Activated CD8-positive, alpha-beta memory T cell treated with anti-CD3 and anti-CD28 coated beads, Interleukin-2, amount 50 U/mL, for 4 hours (primary cell): Measurements from ENCODE around the gene CCDC63.

ENCODE experiments used
- DNase-seq: peaks from one replicate; pipeline ENCODE4 v3.0.0-alpha.2; 2020

Gene CCDC63

DNA sequence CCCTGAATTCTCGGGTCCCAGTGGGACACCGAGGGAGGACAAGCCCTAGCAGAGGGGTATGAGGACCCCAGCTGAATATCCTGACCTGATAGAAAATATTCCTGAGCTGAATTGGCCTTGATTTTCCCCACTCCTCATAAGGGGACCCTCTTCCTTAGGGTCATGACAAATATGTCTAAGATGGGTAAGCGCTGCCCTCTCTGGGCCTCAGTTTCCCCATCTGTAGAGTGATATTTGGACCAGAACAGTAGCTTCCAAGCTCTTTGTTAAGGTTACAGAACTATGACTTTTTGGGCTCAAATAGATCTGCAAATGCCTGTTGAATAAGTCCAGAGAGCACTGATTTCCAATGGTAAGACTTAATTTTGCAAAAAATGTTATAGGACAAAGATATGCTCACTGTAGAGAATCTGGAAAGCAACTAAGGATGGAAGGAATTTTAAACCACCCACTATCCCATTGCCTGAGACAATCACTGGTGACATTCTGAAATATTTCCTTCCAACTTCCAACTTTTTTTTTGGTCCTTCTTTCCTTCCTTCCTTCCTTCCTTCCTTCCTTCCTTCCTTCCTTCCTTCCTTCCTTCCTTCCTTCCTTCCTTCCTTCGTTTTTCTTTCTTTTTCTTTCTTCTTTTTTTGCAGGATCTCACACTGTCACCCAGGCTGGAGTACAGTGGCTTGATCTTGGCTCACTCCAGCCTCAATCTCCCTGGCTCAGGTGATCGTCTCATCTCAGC lies 41.6 kb downstream of the CCDC63 start:
- DNase-seq: no peak

DNA sequence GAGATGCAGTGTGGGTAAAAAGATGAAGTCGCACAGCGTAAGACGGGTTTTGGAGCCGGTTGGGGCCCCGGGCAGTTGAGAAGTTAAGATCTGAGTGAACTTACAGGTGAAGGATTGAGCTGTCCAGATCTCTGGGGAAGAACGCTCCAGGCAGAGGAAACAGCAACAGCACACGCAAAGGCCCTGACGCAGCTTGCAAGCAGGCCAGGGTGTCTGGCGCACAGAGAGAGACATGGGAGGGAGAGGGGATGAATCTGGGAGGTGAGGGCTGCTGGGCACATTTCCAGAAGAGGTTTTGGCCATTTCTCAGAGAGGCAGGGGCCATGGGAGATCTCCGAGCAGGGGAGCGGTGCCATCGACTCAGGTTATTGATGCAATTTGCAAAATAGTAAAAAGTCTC lies 42.6 kb downstream of the CCDC63 start:
- no peak for DNase-seq

DNA sequence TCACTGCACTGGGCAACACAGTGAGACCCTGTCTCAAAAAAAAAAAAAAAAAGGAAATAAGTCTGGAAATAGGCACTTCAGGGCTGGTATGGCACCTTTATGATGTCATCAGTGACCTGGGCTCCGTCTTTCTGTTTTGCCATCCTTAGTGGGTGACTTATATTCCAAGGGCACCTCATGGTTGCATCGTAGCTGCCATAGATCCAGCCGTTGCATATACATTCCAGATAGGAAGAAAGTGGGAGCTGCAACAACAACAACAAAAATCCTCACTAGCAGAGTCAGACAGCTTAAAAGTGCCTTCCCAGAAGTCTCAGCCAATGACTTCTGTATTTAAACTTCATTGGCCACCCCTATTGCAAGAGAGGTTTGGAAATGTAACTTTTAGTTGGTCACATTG lies 47.2 kb downstream of the CCDC63 start:
- DNase-seq: no peak

DNA sequence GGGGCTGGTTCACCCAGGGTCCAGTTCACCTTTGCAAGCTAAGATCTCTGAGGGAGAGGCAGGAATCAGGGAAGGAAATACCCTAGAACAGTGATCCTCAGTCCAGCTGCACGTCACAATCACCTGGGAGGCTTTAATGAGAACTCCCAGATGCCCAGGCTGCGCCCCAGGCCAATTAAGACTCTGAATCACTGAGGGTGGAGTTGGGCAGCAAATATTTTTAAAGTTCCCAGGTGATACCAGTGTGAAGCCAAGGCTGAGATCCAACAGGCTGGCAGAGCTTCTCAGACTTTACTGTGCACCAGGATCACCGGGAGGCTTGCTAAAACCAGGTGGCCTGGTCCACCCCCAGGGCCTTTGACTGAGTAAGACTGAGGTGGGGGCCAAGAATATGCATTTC lies 49.8 kb downstream of the CCDC63 start:
- no peak for DNase-seq

DNA sequence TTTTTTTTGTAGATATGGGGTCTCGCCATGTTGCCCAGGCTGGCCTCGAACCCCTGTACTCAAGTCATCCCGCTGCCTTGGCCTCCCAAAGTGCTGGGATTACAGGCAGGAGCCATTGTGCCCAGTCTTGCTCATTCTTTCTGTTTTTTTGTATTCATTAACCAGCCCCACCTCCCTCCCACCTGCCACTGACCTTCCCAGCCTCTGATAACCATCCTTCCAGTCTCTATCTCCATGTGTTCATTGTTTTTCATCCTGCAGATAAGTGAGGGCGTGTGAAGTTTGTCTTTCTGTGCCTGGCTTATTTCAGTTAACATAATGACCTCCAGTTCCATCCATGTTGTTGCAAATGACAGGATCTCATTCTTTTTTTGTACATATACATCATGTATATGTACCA lies 54.6 kb downstream of the CCDC63 start:
- DNase-seq: no peak

DNA sequence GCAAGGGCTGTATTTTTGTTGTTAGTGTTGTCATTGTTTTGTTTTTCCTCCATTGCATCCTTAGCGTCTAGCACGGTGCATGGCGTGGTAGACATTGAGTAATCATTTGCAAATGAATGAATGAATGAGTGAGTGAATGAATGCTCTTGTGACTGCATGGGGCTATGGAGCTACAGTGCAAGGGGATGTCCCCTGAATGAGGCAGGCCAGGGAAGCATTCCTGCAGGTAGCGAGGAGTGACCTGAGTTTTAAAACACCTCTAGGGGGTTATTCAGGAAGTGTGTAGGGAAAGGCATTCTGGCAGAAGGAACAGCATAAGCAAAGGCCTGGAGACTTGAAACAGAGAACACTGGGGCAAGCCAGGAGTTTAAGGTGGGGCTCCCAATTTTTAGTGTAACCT lies 56.7 kb downstream of the CCDC63 start:
- no peak for DNase-seq

DNA sequence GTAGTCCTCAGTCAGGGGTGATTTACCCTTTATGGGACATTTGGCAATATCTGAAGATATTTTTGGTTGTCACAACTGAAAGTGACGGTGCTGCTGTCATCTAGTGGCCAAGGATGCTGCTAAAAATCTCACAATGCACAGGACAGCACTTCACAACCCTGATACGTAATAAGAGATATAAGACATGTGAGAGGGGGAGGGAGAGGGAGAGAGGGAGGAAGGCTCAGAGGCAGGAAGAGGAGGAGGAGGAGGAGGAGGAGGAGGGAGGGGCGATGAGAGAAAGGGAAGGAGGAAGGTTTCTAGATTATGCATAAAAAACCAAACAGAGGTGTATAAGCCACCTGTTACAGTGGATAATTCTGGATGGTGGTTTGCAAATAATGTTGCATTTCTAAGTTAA lies 59.3 kb downstream of the CCDC63 start:
- DNase-seq: no peak

DNA sequence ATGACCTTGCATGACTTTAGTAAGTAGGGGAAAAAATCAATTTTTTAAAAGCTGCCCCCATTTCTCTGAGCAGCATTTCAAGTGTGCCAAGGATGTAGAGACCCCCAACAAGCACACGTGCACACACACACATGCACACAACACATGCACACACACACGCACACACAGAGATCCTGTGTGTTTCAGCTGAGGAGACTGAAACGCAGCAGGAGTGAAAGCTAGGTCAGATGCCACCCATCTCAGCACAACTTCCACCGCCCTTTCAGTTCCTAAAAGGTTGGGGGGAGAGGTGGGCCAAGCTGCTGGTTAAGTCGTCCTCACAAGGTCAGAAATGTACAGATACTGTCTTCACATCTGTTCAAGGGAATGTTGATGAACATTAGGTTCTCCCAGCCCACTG lies 59.7 kb downstream of the CCDC63 start:
- DNase-seq: no peak

DNA sequence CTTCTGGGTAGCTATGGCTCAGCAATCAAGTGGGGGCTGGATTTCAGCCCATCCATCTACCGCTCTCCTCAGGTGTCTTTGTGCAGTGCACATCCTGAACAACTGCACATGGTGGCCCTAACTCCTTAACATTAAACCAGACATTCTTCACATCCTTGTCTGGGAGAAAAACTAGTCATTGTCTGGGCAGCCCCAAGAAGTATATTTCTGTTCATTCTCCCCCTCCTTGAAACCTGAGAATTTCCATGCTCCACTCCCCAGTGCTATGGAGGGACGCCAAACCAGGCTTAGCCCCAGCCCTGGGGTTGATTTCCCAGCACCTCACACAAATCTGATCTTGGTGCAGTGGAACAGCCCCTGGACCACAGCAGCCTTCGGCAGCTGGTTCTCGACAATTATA lies 60.2 kb downstream of the CCDC63 start:
- no peak for DNase-seq

DNA sequence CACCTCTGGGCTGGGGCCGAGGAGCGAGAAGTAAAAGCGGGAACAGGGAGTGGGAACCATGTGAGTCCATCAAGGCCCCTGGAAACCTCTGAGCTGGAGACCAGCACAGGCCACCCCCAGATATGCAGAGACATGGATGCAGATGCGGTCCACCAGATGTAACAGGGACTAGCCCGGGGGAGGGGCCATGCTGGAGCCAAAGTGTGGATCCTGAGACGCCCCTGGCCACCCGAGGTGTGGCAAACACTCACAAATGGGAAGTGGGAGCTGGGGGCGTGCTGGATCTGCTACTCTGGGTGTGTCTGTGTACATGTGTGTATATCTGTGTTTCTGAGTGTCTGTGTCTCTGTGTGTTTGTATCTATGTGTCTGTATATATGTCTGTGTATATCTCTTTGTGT lies 60.8 kb downstream of the CCDC63 start:
- no peak for DNase-seq

DNA sequence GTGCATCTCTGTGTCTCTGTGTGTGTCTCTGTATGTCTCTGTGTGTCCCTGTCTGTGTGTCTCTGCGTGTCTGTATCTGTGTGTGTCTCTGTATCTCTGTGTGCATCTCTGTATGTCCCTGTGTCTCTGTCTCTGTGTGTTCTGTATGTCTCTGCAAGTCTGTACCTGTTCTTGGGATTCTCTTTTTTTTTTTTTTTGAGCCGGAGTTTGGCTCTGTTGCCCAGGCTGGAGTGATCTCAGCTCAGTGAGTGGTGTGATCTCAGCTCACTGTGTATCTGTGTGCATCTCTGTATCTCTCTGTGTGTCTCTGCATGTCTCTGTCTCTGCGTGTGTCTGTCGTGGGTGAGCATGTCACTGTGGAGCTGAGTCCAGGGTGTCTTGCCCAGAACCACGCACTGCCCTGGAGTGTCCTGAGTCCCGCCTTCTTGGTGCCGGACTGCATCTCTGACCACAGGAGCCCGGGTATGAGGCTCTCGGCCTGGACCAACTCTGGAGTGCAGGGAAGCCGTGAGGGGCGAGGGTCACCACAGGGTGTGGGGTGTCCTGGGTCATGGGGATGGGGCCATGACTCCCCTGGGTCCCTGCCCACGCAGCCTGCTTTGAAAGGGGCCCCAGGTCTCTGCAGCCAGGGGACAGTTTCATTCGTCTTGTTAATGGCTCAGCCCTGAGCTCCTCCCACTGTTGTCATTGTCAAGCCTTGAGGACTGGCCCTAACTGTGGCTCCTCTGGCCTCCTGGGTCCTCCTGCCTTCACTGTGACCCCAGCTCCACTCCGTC lies 61.8 kb downstream of the CCDC63 start:
- DNase-seq: no peak

DNA sequence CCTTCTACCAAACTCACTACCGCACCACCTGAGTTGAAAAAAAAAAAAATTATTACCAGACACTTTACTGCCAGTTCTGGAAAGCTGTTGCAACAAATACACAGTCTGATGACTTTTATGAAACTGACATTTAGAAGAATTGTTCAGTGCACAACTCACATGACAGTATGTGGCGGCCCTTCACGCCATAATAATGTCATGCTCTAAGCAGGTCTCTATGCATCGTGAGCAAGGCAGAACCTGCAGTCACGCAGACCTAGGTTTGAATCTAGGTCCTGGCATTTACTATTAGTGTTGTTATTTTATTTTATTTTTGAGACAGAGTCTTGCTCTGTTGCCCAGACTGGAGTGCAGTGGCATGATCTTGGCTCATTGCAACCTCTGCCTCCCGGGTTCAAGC lies 65.5 kb downstream of the CCDC63 start:
- DNase-seq: no peak

DNA sequence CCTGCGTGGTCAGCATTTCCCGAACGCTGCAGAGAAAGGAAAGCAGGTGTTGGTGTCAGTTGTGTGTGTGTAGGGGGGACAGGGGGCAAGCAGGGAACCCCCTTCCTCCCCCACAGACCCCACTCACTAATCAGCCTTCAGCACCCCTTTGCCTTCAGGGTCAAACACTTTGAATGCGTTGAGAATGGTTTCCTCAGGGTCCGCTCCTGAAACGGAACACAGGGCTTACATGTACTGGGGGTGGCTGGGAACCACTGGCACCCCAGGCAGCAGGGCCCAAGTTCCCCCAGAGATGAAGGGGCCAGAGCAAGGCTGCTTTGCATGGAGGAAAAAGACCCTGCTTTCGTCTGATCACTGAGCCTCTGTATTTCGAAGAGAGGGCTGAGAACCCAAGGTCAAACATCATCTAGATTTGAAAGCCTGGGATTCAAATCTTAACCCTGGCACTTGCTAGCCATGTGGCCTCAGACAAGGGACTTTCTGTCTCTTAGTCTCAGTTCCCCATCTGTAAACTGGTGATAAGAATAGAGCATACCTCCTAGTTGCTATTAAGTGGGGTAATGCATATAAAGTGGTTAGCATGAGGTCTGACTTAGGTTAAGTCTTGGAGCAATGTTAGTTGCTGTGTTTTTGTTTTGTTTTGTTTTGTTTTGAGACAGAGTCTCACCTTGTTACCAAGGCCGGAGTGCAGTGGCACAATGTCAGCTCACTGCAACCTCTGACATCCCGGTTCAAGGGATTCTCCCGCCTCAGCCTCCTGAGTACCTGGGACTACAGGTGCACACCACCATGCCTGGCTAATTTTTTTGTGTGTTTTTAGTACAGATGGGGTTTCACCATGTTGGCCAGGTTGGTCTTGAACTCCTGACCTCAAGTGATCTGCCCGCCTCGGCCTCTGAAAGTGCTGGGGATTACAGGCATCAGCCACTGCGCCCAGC lies 66.6 kb downstream of the CCDC63 start:
- DNase-seq: no peak

DNA sequence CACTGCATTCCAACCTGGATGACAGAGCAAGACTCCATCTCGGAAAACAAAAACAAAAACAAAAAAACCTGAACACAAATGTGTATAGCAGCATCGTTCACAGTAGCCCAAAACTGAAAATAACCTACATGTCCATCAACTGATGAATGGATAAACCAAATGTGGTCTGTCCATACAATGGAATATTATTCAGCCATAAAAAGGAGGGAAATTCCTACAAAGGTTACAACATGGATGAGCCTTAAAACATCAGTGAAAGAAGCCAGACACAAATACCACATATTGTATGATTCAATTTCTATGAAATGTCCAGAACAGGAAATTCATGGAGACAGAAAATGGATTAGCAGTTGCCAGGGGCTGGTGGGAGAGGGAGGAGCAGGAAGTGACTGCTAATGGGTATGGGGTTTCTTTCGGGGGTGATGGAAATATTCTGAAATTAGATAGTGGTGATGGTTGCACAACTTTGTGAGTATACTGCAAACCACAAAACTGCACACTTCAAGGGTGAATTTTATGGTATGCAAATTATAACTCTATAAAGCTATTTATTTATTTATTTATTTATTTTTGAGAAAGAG lies 69.6 kb downstream of the CCDC63 start:
- DNase-seq: no peak

DNA sequence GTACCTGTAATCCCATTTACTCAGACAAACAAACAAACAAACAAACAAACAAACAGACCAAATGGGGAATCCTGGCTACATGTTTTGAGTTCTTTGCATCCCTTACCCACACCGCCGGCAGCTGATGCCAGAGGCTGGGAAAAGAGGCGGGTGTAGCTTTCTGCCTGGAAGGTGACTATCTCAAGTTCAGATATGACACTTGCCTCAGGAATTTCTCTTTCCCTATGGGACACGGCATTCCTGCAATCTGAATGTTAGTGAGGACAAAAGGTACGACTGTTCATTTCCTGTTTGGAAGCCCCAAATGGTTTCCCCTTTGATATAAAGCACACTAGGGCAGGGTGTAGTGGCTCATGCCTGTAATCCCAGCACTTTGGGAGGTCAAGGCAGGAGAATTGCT lies 70.7 kb downstream of the CCDC63 start:
- no peak for DNase-seq

DNA sequence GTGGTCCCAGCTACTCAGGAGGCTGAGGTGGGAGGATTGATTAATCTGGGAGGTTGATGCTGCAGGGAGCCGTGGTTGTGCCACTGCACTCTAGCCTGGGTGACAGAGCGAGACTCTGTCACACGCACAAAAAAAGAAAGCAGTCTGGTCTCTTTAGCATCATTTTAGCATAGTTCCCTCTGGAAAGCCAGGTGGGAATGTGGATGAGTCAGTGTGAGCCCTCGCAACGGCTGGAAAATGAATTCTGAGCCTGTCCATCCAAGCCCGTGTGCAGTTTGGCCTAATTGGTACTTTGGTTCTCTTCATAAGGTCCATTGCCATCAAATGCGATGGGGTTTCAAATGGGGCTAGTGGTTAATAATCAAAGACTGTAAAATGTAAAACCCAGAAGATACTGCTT lies 71.2 kb downstream of the CCDC63 start:
- no peak for DNase-seq

DNA sequence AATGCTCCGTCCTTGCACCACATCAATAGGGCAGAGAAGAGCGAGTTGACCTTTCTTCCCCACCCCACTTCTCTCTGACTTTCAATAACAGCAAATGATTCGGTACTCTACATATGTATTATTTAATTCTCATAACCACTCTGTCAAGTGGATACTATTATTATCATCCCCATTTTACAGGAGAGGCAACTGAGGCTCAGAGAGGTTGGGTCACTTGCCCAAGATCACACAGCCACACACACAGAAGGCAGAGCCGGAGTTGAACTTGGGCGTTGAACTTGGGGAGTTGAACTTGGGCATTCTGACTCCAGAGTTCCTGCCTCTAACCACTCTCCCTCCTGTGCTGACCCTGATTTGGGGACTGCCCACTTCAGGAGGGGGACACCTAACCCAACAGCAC lies 72.9 kb downstream of the CCDC63 start:
- DNase-seq: no peak

DNA sequence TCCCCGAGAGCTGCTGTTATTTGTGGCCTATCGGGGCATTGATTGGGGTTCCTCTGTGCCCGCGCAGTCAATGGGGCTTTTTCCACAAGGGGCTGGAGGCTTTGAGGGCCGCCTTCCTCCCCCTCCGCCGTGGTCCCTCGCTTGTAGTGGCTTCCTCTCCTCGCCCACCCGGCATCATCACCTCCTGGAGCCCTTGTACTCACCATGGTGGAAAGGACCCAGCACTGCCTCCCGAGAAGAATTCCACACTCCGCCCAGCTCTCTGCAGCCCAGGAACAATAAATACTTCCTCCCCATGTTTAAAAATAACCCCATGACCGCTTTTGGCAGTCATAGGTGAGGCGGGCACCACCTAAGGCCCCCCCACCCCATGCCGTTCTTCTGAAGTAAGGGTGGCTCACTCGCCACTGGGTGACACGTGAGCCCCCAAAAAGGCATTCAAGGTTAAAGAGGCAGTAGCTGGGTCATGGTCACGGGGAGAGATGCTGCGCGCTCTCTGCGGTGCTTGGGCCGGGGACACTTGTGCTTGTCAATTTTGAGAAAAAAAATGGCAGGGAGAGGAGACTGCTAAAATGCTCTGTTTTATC lies 73.6 kb downstream of the CCDC63 start, which contains the start of gene MYL2:
MYL2 (minus strand) TSS at position 256 of the 587 bp plus-strand sequence; CDS start at position 206, 50 bp downstream.
- DNase-seq: no peak

DNA sequence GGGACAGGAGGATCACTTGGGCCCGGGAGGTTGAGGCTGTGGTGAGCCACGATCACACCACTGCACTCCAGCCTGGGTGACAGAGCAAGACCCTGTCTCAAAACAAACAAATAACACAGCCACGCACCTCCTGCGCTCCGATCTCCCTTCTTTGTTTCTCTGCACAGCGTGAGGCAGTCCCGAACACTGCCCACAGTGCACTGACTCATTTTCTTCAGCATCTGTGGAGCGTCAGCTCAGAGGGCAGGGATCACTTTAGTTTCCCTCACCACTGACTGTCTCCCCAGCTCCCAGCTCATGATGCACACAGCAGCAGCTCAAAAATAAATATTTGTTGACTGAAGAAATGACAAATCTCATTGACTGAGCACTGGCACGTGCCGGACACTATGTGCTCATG lies 74.5 kb downstream of the CCDC63 start:
- no peak for DNase-seq

DNA sequence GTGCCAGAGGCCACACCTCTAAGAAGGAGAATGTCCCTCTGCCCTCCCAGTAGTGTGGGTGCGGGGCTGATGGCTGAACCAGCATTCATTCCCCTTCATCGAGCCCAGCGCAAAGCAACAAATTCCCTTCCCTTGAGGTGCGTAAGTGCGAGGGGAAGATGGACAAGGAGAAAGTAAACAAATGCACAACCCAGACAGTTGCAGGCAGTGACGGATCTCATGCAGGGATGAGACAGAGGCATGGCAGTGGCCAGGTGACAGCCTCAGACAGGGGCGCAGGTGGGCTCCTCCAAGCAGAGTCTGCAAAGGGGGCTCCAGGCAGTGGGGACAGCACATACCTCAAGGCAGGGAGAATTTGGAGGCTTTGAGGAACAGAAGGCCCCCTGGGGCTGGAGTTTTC lies 75.9 kb downstream of the CCDC63 start:
- no peak for DNase-seq

DNA sequence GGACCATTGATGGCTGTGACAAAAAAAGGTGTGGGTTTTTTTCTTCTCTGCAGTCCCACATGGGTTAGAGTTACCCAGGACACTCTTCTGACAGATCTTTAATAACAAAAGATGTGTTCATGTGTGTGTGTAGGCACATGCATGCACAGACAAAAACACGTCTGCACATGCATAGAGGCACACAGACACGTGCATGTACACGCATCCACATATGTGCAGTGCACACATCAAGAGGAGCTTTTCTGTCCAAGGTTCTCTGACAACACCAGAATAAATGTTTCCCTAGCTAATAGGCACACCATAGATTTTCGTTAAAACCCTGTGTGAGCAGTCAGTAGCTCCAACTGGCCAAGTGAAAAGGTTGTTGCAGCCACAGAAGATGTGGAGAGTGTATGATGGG lies 76.4 kb downstream of the CCDC63 start:
- no peak for DNase-seq

DNA sequence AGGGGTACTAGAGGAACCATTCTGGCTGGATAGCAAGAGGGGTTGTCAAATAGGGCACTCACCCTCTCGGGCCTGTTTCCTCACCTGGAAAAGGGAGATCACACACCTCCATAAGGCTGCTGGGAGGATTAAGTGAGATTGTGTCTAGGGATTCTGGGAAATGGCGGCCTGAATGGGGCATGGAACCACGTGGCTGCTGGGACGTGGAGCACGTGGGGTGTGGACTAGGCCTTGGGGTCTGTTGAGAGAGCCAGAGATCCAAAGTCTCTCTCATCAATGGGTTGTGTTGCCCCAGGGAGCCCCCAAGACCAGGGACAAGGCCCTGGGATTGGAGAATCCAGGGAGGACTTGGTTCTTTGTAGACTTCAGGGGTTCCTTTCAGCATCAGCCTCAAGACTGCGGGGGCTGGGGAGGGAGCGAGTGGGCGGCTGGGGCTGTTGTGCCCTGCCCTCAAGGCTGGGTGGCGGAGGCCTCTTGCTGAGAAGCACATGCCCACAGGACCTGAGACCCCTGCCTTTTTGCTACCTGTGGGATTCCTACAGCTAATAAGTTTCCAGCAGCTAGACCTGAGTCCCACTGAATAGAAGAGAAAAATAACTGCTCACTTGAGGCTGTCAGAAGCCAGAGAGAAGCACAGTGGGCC lies 77.0 kb downstream of the CCDC63 start:
- no peak for DNase-seq
